Measurements from ENCODE around the gene HSPH1. TPM values are rescaled to one million over a fixed set of nuclear protein-coding genes. Genes with fewer than 3 reads are reported as not detected.

HSPH1 gene
- total RNA-seq, 6 donors from 2014 or later = 32.5 to 93.1 (median 53.2) TPM

DNA sequence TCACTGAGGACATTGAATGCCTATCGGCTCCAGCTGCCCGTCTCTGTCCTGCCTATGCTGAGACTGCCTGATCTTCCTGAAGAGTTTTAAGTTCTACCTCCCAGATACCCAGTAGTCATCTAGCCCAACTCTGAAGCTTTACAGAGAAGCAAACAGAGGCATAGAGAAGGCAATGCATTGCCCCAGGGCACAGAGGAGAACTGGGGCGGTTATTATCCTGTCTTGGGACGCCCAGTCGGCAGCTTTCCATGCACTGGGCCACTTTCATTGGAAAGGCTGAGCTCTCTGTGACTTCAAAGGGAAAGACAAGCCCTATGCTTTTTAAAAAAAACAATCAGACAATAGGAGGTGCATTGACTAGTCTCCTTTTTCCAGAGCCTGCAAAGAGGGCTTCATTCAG lies 71.6 kb downstream of the HSPH1 start:
- DNase-seq = no peak
- H3K9me3 ChIP-seq = no peaks in the 10 kb centered on the region
- no peak overlapping the region for H3K4me3 ChIP-seq
- H3K4me1 ChIP-seq = peaks cover 0 to 4% (median 0%) of the 10 kb centered on the region in 4 donors
- H3K27ac ChIP-seq = no peak overlapping the region
- H3K36me3 ChIP-seq = no peaks in the 10 kb centered on the region
- TF ChIP-seq POLR2AphosphoS5 (IDR thresholded peaks at IDR 0.05) (no peak), POLR2A (IDR thresholded peaks at IDR 0.05) (no peak), EP300 (IDR thresholded peaks at IDR 0.05) (no peak)
- TF ChIP-seq, protein P1, sequence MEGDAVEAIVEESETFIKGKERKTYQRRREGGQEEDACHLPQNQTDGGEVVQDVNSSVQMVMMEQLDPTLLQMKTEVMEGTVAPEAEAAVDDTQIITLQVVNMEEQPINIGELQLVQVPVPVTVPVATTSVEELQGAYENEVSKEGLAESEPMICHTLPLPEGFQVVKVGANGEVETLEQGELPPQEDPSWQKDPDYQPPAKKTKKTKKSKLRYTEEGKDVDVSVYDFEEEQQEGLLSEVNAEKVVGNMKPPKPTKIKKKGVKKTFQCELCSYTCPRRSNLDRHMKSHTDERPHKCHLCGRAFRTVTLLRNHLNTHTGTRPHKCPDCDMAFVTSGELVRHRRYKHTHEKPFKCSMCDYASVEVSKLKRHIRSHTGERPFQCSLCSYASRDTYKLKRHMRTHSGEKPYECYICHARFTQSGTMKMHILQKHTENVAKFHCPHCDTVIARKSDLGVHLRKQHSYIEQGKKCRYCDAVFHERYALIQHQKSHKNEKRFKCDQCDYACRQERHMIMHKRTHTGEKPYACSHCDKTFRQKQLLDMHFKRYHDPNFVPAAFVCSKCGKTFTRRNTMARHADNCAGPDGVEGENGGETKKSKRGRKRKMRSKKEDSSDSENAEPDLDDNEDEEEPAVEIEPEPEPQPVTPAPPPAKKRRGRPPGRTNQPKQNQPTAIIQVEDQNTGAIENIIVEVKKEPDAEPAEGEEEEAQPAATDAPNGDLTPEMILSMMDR (IDR thresholded peaks at IDR 0.05) = no peak
- 76 to 78% methylated on average over 5 of the region's 5 CpGs for WGBS, 2 donors
- H3K27me3 ChIP-seq = no peaks in the 10 kb centered on the region
- no peak for ATAC-seq (ENCODE audit: low FRiP score in 2 of 2)

DNA sequence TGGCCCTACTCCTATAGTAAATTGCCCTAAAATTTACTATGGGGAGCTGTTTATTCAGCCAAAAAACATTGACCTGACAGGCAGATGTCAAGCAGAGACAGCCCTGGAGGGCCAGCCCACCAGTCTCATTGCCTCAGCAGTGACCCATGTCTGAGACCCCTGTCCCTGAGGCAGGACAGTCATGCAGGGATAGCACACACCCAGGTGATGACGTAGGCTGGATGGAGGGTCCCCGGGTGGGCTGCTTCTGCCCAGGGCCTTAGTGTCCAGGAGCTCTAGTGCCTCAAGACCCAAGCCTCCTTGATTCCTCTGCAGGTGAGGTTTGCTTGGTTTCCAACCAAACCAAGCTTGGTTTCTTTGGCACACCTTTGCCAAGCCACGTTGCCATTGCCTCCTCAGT lies 72.1 kb downstream of the HSPH1 start:
- TF ChIP-seq, protein P1 (IDR thresholded peaks at IDR 0.05) = no peak
- no peak for TF ChIP-seq POLR2AphosphoS5 (IDR thresholded peaks at IDR 0.05)
- TF ChIP-seq EP300 (IDR thresholded peaks at IDR 0.05) = no peak
- no peak for TF ChIP-seq POLR2A (IDR thresholded peaks at IDR 0.05)
- 71 to 88% methylated on average over 1 to 3 of the region's 3 CpGs for WGBS, 2 donors
- peak in 1 of 2 donors; percentile 14 for DNase-seq

DNA sequence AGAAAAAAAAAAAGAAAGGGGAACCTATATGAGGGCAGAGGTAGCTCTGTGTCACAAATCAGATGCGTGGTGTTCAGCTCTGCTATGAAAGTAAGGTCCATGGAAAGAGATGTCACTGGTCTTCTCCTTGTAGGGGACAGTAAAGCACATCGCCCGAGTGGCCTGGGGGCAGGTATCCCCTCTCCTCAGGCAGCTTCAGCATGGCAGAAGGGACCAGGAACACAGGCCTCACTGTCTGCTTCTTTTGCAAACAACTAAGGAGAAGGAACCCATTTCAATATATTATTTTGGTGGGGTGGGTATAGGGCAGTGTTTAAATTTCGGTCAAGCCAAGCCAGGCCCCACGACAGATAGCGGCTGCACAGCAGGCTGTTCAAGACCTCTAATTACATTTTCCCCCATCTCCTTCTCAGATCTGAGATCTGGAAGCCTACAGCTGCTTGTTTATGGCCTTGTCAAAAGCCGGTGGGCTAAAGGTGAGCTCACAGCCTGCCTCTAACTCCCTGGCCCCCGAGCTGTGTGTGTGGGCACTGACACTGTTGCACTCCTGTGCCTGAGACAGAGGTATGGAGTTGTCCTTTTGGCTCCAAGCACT lies 72.8 kb downstream of the HSPH1 start:
- no peak for TF ChIP-seq EP300 (IDR thresholded peaks at IDR 0.05)
- TF ChIP-seq POLR2A (IDR thresholded peaks at IDR 0.05) = no peak
- TF ChIP-seq, protein P1 (IDR thresholded peaks at IDR 0.05) = no peak
- TF ChIP-seq POLR2AphosphoS5 (IDR thresholded peaks at IDR 0.05) = no peak
- Histone ChIP-seq H3K27ac (no peak overlapping the region), H3K9me3 (no peaks in the 10 kb centered on the region), H3K4me1 (peaks cover 0 to 4% (median 0%) of the 10 kb centered on the region in 4 donors), H3K27me3 (no peaks in the 10 kb centered on the region), H3K36me3 (no peaks in the 10 kb centered on the region), H3K4me3 (no peak overlapping the region)
- DNase-seq = no peak
- ATAC-seq (ENCODE audit: low FRiP score in 2 of 2) = no peak
- 94 to 96% methylated on average over 6 to 8 of the region's 8 CpGs for WGBS, 2 donors

More for the DNA sequence above, 72.1 kb downstream of the HSPH1 start:
- no peaks in the 10 kb centered on the region for H3K27me3 ChIP-seq
- no peak overlapping the region for H3K4me3 ChIP-seq
- no peaks in the 10 kb centered on the region for H3K36me3 ChIP-seq
- H3K27ac ChIP-seq = no peak overlapping the region
- H3K9me3 ChIP-seq = no peaks in the 10 kb centered on the region
- H3K4me1 ChIP-seq = peaks cover 0 to 4% (median 0%) of the 10 kb centered on the region in 4 donors
- ATAC-seq (ENCODE audit: low FRiP score in 2 of 2) = no peak

Other genes with a start within 250 kb of the HSPH1 start
- gene TEX26, start 229.2 kb downstream of the HSPH1 start, total RNA-seq = 1 to 10 TPM in 1 of 6 donors, under 1 TPM in 1, not detected in 4; 0.64 to 8.3 TPM
- 1 to 10 TPM; 1.0 to 8.2 (median 5.2) TPM for gene B3GLCT, start 38.1 kb upstream of the HSPH1 start, total RNA-seq